WTC11 (cell line): ENCODE data around the gene BRPF1. TPM values are rescaled to one million over a fixed set of nuclear protein-coding genes. Genes with fewer than 3 reads are reported as not detected.
A peak's percentile ranks its signal among the peaks of the same experiment; 100 is the strongest.

ENCODE experiments used
- ATF1 ChIP-seq: sonication (generic); formaldehyde crosslinking; IDR thresholded peaks from 2 replicates; pipeline ENCODE4 v1.8.1; 2023; ENCODE audit warnings: mild to moderate bottlenecking, moderate library complexity, missing genetic modification reagents
- CDX4 ChIP-seq: fragments of 250-450 bp; sonication (Bioruptor Pico); IDR thresholded peaks from 2 replicates; pipeline ENCODE4 v1.9.0; 2021; ENCODE audit warnings: moderate library complexity, mild to moderate bottlenecking, inconsistent platforms, borderline replicate concordance
- CREB1 ChIP-seq: sonication (generic); formaldehyde crosslinking; IDR thresholded peaks from 2 replicates; pipeline ENCODE4 v1.8.0; 2023; ENCODE audit warnings: mild to moderate bottlenecking, missing genetic modification reagents
- EMX1 ChIP-seq: fragments of 250-450 bp; sonication (Bioruptor Pico); IDR thresholded peaks from 2 replicates; pipeline ENCODE4 v1.8.0; 2021; ENCODE audit warnings: mild to moderate bottlenecking
- ETV6 ChIP-seq: sonication (generic); formaldehyde crosslinking; IDR thresholded peaks from 2 replicates; pipeline ENCODE4 v1.8.1; 2022; ENCODE audit warnings: mild to moderate bottlenecking, missing genetic modification reagents
- FOXK1 ChIP-seq: sonication (generic); formaldehyde crosslinking; IDR thresholded peaks from 2 replicates; pipeline ENCODE4 v1.8.0; 2022; ENCODE audit warnings: mild to moderate bottlenecking, moderate library complexity, missing genetic modification reagents
- FOXP4 ChIP-seq: sonication (generic); formaldehyde crosslinking; IDR thresholded peaks from 2 replicates; pipeline ENCODE4 v1.8.0; 2022; ENCODE audit warnings: mild to moderate bottlenecking, missing genetic modification reagents
- GRHL2 ChIP-seq: fragments of 250-450 bp; sonication (Bioruptor Pico); IDR thresholded peaks from 2 replicates; pipeline ENCODE4 v1.8.0; 2022; ENCODE audit warnings: mild to moderate bottlenecking, moderate library complexity; ENCODE audit not compliant: insufficient replicate concordance, severe bottlenecking
- HMGXB4 ChIP-seq: sonication (generic); formaldehyde crosslinking; IDR thresholded peaks from 2 replicates; pipeline ENCODE4 v1.8.1; 2023; ENCODE audit warnings: mild to moderate bottlenecking, moderate library complexity, missing genetic modification reagents
- JUN ChIP-seq: sonication (generic); formaldehyde crosslinking; IDR thresholded peaks from 2 replicates; pipeline ENCODE4 v1.8.0; 2023; ENCODE audit warnings: mild to moderate bottlenecking, missing genetic modification reagents
- MAX ChIP-seq: sonication (generic); formaldehyde crosslinking; IDR thresholded peaks from 2 replicates; pipeline ENCODE4 v1.8.0; 2022; ENCODE audit warnings: mild to moderate bottlenecking, missing genetic modification reagents
- NFATC4 ChIP-seq: fragments of 250-450 bp; sonication (Bioruptor Pico); IDR thresholded peaks from 2 replicates; pipeline ENCODE4 v1.9.0; 2021; ENCODE audit warnings: mild to moderate bottlenecking
- NFYB ChIP-seq: sonication (generic); formaldehyde crosslinking; conservative IDR thresholded peaks from 2 replicates; pipeline ENCODE4 v1.8.0; 2022; ENCODE audit warnings: low read depth, missing genetic modification reagents
- NR3C1 ChIP-seq: sonication (generic); formaldehyde crosslinking; conservative IDR thresholded peaks from 2 replicates; pipeline ENCODE4 v1.8.1; 2023; ENCODE audit warnings: low read depth, mild to moderate bottlenecking, missing genetic modification reagents
- PRDM15 ChIP-seq: sonication (generic); formaldehyde crosslinking; IDR thresholded peaks from 2 replicates; pipeline ENCODE4 v1.8.0; 2022; ENCODE audit warnings: missing genetic modification reagents
- PRRX2 ChIP-seq: fragments of 250-450 bp; sonication (Bioruptor Pico); IDR thresholded peaks from 2 replicates; pipeline ENCODE4 v1.8.0; 2021; ENCODE audit warnings: mild to moderate bottlenecking
- SMAD3 ChIP-seq: sonication (generic); formaldehyde crosslinking; IDR thresholded peaks from 2 replicates; pipeline ENCODE4 v1.8.0; 2022; ENCODE audit warnings: missing genetic modification reagents, mild to moderate bottlenecking, borderline replicate concordance
- SOX15 ChIP-seq: fragments of 250-450 bp; sonication (Bioruptor Pico); IDR thresholded peaks from 2 replicates; pipeline ENCODE4 v1.9.0; 2021; ENCODE audit warnings: mild to moderate bottlenecking
- TEAD4 ChIP-seq: sonication (generic); formaldehyde crosslinking; IDR thresholded peaks from 2 replicates; pipeline ENCODE4 v1.8.0; 2022; ENCODE audit warnings: mild to moderate bottlenecking, missing genetic modification reagents
- TP53 ChIP-seq: sonication (generic); formaldehyde crosslinking; IDR thresholded peaks from 2 replicates; pipeline ENCODE4 v1.8.1; 2023; ENCODE audit warnings: mild to moderate bottlenecking, missing genetic modification reagents
- ZNF219 ChIP-seq: sonication (generic); formaldehyde crosslinking; IDR thresholded peaks from 2 replicates; pipeline ENCODE4 v1.8.0; 2023; ENCODE audit warnings: missing genetic modification reagents, mild to moderate bottlenecking, borderline replicate concordance
- ZNF281 ChIP-seq: sonication (generic); formaldehyde crosslinking; IDR thresholded peaks from 2 replicates; pipeline ENCODE4 v1.8.0; 2023; ENCODE audit warnings: mild to moderate bottlenecking, missing genetic modification reagents
- ZNF317 ChIP-seq: sonication (generic); formaldehyde crosslinking; IDR thresholded peaks from 2 replicates; pipeline ENCODE4 v1.8.1; 2023; ENCODE audit warnings: low read depth, mild to moderate bottlenecking, moderate library complexity, missing genetic modification reagents, borderline replicate concordance
- ZNF396 ChIP-seq: fragments of 250-450 bp; sonication (Bioruptor Pico); IDR thresholded peaks from 2 replicates; pipeline ENCODE4 v1.8.0; 2021; ENCODE audit warnings: mild to moderate bottlenecking, moderate library complexity, borderline replicate concordance
- ZNF423 ChIP-seq: fragments of 250-450 bp; sonication (Bioruptor Pico); IDR thresholded peaks from 2 replicates; pipeline ENCODE4 v2.1.2; 2022; ENCODE audit warnings: mild to moderate bottlenecking, moderate library complexity
- ZNF512 ChIP-seq: sonication (generic); formaldehyde crosslinking; IDR thresholded peaks from 2 replicates; pipeline ENCODE4 v1.8.1; 2022; ENCODE audit warnings: missing genetic modification reagents, borderline replicate concordance
- ZNF671 ChIP-seq: fragments of 250-450 bp; sonication (Bioruptor Pico); IDR thresholded peaks from 2 replicates; pipeline ENCODE4 v1.8.0; 2021; ENCODE audit warnings: mild to moderate bottlenecking
- total RNA-seq: library from RNA; stranded (reverse); gene quantifications from 3 replicates; pipeline ENCODE4 v1.2.3, GENCODE V29; 2021

Gene BRPF1
- total RNA-seq, 1 experiment from 2014 or later, result 22.8 TPM

GRCh38 chr3:9749645-9750555 is 18.4 kb downstream of the BRPF1 start, which contains the start of gene OGG1 (continued):
- TF ChIP-seq ZNF671 (CRISPR knock-in tag) (no peak), ZNF317 (no peak), PRDM15 (CRISPR knock-in tag) (0 out of 2 replicates have a peak, but pooled peaks have one; percentile 10), NFATC4 (CRISPR knock-in tag) (no peak), HMGXB4 (CRISPR knock-in tag) (0 out of 2 replicates have a peak, but pooled peaks have one; percentile 9), TEAD4 (no peak), SMAD3 (CRISPR knock-in tag) (peak; percentile 82; the same call in 1 of the 2 replicates), GRHL2 (CRISPR knock-in tag) (no peak), ATF1 (CRISPR knock-in tag) (no peak), FOXK1 (CRISPR knock-in tag) (peak; percentile 73), ZNF512 (CRISPR knock-in tag) (no peak), MAX (CRISPR knock-in tag) (peak; percentile 55; the same call in 1 of the 2 replicates), JUN (CRISPR knock-in tag) (no peak), ETV6 (CRISPR knock-in tag) (peak; percentile 90), NFYB (CRISPR knock-in tag) (peak; percentile 56), PRRX2 (CRISPR knock-in tag) (no peak), CDX4 (no peak), CREB1 (CRISPR knock-in tag) (no peak), SOX15 (CRISPR knock-in tag) (no peak), TP53 (CRISPR knock-in tag) (no peak), ZNF396 (CRISPR knock-in tag) (no peak), ZNF423 (CRISPR knock-in tag) (no peak), ZNF281 (CRISPR knock-in tag) (no peak), FOXP4 (CRISPR knock-in tag) (peak; percentile 68; the same call in 1 of the 2 replicates), NR3C1 (no peak), ZNF219 (CRISPR knock-in tag) (no peak), EMX1 (CRISPR knock-in tag) (no peak)
